Gastroesophageal sphincter (tissue), 3 donors: ENCODE results near the gene C6orf118.

Source experiments
- CTCF ChIP-seq, 4 experiments: fragments of 200-600 bp in 2 of 4; fragments of 450-650 bp in 2 of 4; sonication (generic) in 1 of 4; IDR thresholded peaks; one replicate each; pipeline ENCODE4 v1.5.1; 2017 to 2019; ENCODE audit warnings: antibody characterized with exemption in 4 of 4, mild to moderate bottlenecking in 2 of 4, moderate library complexity in 2 of 4
- EP300 ChIP-seq: sonication (generic); formaldehyde crosslinking; IDR thresholded peaks from one replicate; pipeline ENCODE4 v1.6.1; 2017; ENCODE audit warnings: antibody characterized with exemption, mild to moderate bottlenecking
- POLR2A ChIP-seq, 2 donors: fragments of 450-650 bp; IDR thresholded peaks; one replicate each; pipeline ENCODE4 v1.6.1; 2017; ENCODE audit warnings: antibody characterized with exemption in 2 of 2, mild to moderate bottlenecking in 2 of 2, moderate library complexity in 1 of 2

- TF ChIP-seq CTCF (IDR thresholded peaks at IDR 0.05) (no peak), EP300 (no peak), POLR2A (IDR thresholded peaks at IDR 0.05) (no peak)
Measured at GRCh38 chr6:165245287-165245686, 64.1 kb downstream of the C6orf118 start.
